Naive thymus-derived CD8-positive, alpha-beta T cell (primary cell): Measurements from ENCODE around the gene EPN2. TPM values are rescaled to one million over a fixed set of nuclear protein-coding genes. Genes with fewer than 3 reads are reported as not detected.

Source experiments
- ATAC-seq, 2 donors: fragments of 150-1000 bp; cut with Tn5 transposase in 1 of 2; sonication (Bioruptor Pico), chemical (Tn5 transposase) in 1 of 2; 1 replicate in 1 of 2; 2 replicates in 1 of 2; pipeline ENCODE4 v1.10.0; 2021; ENCODE audit warnings: mild to moderate bottlenecking in 2 of 2, moderate library complexity in 2 of 2
- POLR2A ChIA-PET: fragments of 350-600 bp; sonication (Branson Sonifier 250); formaldehyde crosslinking; loops from one replicate; lab custom pipeline; 2021; ENCODE audit warnings: antibody characterized with exemption; lab: Charles Lee
- DNase-seq, 10 donors: peaks; one replicate each; pipeline versions ENCODE4 v3.0.0 to v3.0.0-alpha.2; 2020 to 2022
- H3K27ac Mint-ChIP-seq, 10 donors: one replicate each; pipeline ENCODE4 v1.8.0; 2020 to 2022; ENCODE audit warnings: mild to moderate bottlenecking in 10 of 10, mixed read lengths in 10 of 10, moderate library complexity in 4 of 10, inconsistent platforms in 1 of 10
- H3K27me3 Mint-ChIP-seq, 5 donors: one replicate each; pipeline ENCODE4 v1.8.0; 2021 to 2022; ENCODE audit warnings: mixed read lengths in 5 of 5
- H3K36me3 Mint-ChIP-seq, 3 donors: one replicate each; pipeline ENCODE4 v1.8.0; 2020 to 2022; ENCODE audit warnings: mixed read lengths in 3 of 3, mild to moderate bottlenecking in 2 of 3, inconsistent platforms in 1 of 3
- H3K4me1 Mint-ChIP-seq, 4 donors: one replicate each; pipeline ENCODE4 v1.8.0; 2021 to 2022; ENCODE audit warnings: mixed read lengths in 4 of 4
- H3K4me3 Mint-ChIP-seq, 10 donors: one replicate each; pipeline ENCODE4 v1.8.0; 2020 to 2022; ENCODE audit warnings: mild to moderate bottlenecking in 10 of 10, mixed read lengths in 10 of 10, moderate library complexity in 6 of 10, inconsistent platforms in 1 of 10
- H3K9me3 Mint-ChIP-seq, 9 donors: one replicate each; pipeline ENCODE4 v1.8.0; 2020 to 2022; ENCODE audit warnings: mixed read lengths in 9 of 9, mild to moderate bottlenecking in 3 of 9, inconsistent platforms in 1 of 9, moderate library complexity in 1 of 9
- polyA plus RNA-seq, 3 donors: library from polyadenylated mRNA; unstranded; fragments of 300-500 nt; fragmentation: Illumina TruSeq; gene quantifications; one replicate each; pipeline ENCODE4 v1.2.3, GENCODE V29; 2021
- total RNA-seq, 8 experiments: library from RNA in 2 of 8; stranded (reverse) in 2 of 8; gene quantifications; one replicate each; pipeline ENCODE4 v1.2.3 and lab custom pipeline; 2021 to 2026

EPN2 gene
- total and polyA plus RNA-seq, 5 experiments from 2014 or later = 1.3 to 6.5 (median 3.7) TPM

DNA sequence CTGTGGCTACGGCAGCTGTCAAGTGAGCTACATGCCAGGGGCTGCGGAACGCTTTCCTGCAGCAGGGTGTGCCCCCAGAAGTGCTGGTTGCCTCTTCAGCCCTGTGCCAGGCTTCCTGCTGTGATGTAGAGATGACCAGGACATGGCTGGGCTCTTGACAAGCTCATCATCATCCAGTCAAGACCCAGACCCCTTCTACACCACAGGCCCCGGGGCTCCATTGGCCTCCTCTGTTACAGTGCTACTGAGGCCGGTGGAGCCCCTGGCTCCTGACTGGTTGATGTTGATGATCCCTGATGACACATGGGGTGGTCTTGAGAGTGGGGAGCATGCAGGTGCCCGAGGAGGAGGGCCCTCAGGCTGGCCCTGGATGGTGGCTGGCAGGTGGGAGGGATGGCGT lies 75.2 kb downstream of the EPN2 start:
- no peak overlapping the region for H3K4me3 Mint-ChIP-seq
- no peak for ATAC-seq

DNA sequence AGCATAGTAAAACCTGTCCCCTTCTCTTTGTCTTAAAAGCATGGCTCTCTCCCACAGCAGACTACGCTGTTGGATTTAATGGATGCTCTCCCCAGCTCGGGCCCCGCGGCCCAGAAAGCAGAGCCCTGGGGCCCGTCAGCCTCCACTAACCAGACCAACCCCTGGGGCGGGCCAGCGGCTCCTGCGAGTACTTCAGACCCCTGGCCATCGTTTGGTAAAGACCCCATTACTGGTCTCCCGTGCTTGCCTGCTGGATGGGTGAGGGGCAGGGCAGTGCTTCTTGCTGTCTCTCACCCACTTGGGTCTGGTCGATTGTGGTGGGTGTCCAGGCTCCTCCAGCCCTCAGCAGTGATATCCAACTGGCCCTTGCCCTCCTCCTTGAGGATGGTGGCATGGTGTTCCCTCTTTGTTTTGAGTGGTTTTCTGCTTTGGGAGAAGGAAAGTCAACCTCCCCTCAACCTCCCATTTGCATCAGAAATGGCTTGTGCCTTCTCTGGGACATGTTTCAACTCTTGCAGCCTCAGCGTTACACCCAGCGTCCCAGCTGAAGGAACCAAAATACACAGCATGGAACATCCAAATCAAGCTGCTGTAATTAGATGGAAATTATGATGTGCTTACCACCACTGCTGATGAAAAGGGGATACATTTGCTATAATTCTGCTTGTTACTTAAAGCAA lies 76.0 kb downstream of the EPN2 start:
- Mint-ChIP-seq H3K27ac (peak overlapping the region in 1 of 10 donors; percentile 29), H3K36me3 (no peaks in the 10 kb centered on the region), H3K4me3 (no peak overlapping the region), H3K27me3 (peaks cover 22 to 80% (median 29%) of the 10 kb centered on the region in 5 donors), H3K9me3 (no peaks in the 10 kb centered on the region), H3K4me1 (peaks cover 0 to 12% (median 0%) of the 10 kb centered on the region in 4 donors)
- ATAC-seq (no peak), DNase-seq (no peak)
- POLR2A ChIA-PET = no interaction called here

More for the DNA sequence above, 75.2 kb downstream of the EPN2 start:
- Mint-ChIP-seq H3K4me1 (peaks cover 2 to 18% (median 5%) of the 10 kb centered on the region in 4 donors), H3K27ac (no peak overlapping the region), H3K27me3 (peaks cover 26 to 79% (median 32%) of the 10 kb centered on the region in 5 donors), H3K36me3 (no peaks in the 10 kb centered on the region), H3K9me3 (no peaks in the 10 kb centered on the region)
- DNase-seq = no peak
- POLR2A ChIA-PET = no interaction called here

DNA sequence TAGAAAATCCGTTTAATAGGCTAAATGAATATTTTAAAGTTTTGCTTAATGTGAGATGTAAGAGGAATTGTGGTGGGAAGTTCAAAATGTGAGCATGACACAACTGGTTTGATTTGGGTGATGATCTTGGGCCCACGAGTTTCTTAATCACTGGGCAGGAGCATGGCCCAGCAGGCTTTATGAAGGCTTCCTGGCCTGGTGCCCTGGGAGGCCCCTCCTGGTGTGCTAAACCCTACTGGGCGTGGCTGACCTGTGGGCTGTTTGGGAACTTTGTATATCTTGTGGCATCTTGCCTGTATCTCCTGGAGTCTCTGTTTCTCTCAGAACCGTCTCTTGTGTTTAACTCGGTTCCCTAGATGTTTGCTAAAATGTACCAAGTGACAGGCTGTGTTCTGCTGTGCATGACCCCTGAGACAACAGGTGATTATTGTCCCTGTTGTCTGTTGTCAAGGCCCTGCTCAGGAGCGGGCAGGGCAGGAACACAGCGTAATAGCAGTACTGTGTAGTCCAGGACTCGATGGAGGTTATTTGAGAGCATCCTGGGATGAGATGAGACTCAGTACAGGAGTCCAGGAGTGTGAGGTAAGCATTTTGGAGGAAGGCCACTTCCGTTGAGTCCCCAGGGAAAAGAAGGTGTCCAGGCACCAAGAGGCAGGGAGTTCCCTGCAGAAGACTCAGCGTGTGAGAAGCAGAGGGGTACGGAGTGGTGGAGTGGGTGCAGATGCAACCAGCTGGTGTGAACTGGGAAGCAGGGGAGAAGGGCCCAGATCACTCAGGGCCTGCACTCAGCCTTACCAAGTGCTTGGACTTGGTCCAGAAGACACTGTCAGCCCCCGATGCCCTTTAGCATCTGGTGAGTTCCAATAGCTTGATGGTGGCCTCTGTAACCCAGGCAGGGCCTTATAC lies 76.8 kb downstream of the EPN2 start:
- H3K36me3 Mint-ChIP-seq = no peaks in the 10 kb centered on the region
- H3K27me3 Mint-ChIP-seq = peaks cover 17 to 79% (median 30%) of the 10 kb centered on the region in 5 donors
- peaks cover 0 to 4% (median 0%) of the 10 kb centered on the region in 4 donors for H3K4me1 Mint-ChIP-seq
- POLR2A ChIA-PET = no interaction called here
- H3K9me3 Mint-ChIP-seq = no peaks in the 10 kb centered on the region
- no peak for DNase-seq
- H3K27ac Mint-ChIP-seq = no peak overlapping the region
- ATAC-seq = no peak
- no peak overlapping the region for H3K4me3 Mint-ChIP-seq

DNA sequence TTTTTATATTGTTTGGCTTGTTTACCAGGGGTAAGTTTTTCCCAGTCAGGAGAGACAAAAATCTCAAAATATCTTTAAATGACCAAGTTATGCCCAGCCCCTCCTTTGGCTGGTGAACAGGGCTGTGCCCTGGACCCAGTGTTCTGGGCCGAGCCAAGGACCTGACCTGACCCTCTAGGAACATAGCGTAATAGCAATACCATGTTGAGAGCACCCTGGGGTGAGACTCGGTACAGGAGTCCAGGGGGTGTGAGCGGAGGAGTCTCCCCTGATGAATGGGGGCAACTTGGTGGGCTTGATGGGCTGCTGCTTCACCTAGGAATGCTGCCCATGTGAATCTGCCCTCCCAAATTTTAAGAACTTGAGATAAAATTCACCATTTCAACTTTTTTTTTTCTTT lies 77.9 kb downstream of the EPN2 start:
- H3K4me3 Mint-ChIP-seq = no peak overlapping the region
- DNase-seq = no peak
- POLR2A ChIA-PET = no interaction called here
- H3K27ac Mint-ChIP-seq = no peak overlapping the region
- H3K9me3 Mint-ChIP-seq = no peaks in the 10 kb centered on the region
- no peaks in the 10 kb centered on the region for H3K36me3 Mint-ChIP-seq
- H3K27me3 Mint-ChIP-seq = peaks cover 13 to 70% (median 31%) of the 10 kb centered on the region in 5 donors
- H3K4me1 Mint-ChIP-seq = peaks cover 0 to 3% (median 0%) of the 10 kb centered on the region in 4 donors
- no peak for ATAC-seq

DNA sequence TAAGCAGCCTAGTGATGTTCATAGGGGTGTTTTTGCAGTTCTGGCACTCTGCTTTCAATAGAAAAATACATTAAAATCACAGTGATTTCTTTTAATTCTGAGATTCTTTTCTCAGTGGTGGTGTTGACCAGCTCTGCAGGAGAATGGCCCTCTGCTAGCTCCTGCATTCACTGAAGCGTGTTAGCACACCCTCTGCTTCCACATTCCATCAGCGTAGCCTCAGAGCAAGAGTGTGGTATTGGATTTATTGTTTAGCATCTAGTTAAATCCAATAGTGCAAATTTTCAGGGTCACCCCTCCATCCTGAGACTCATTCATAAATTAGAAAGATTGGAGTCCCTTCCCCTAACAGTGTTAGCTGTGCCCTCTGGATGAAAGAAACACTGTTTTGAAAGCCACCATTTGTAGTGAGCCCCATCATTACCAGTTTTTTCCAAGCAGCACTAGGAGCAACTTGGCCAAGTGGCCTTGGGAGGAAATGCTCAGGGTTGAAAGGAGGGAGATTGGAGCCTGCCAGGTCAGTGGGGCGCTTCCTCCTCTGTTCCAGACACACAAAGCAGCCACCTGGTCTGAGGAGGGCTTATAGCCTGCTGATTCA lies 79.7 kb downstream of the EPN2 start:
- peaks cover 0 to 2% (median 0%) of the 10 kb centered on the region in 4 donors for H3K4me1 Mint-ChIP-seq
- H3K27ac Mint-ChIP-seq = peak overlapping the region in 1 of 10 donors; percentile 67
- peaks cover 10 to 74% (median 39%) of the 10 kb centered on the region in 5 donors for H3K27me3 Mint-ChIP-seq
- no peaks in the 10 kb centered on the region for H3K36me3 Mint-ChIP-seq
- POLR2A ChIA-PET = interaction anchor here (0.7 kb wide), 1 partner anchor 11 kb away, joined by 4 read pairs; no protein-coding TSS in a partner anchor
- DNase-seq (no peak), ATAC-seq (no peak)
- no peak overlapping the region for H3K4me3 Mint-ChIP-seq
- H3K9me3 Mint-ChIP-seq = no peaks in the 10 kb centered on the region

DNA sequence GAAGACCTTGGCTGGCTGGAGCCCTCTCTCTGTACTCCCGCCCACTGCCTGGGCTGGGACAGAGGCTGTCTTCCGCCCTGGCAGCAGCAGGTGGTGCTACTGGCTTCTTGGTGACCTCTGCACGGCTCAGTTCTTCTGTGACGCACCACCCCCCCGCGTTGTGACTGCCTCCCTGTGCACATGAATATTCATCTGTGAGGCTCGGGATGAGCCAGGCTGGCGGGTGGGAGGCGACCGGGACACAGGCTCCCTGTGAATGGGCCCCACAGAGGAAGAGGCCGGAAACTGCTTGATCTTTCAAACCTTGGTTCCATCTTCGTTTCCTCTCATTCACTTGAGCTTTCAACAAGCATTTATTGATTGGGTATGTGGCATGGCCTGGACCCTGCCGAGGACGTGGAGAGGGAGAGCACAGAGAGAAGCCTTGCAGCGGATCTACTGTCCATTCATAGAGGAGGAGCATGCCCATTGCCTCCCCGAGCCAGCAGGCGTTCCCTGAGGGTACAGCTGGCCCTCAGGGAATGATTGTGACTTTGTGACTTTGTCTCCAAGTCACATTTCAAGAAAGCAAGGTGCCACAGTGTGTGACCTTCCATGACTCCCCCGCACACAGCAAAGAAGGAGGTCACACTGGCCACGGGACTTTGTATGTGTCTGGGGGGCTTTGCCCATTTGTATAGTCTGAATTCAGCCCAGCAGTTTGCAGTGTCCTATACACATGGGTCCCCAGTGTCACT lies 80.4 kb downstream of the EPN2 start:
- H3K4me3 Mint-ChIP-seq = no peak overlapping the region
- DNase-seq = peak in 1 of 10 donors; percentile 24
- no peak for ATAC-seq
- no peaks in the 10 kb centered on the region for H3K36me3 Mint-ChIP-seq
- peaks cover 7 to 70% (median 34%) of the 10 kb centered on the region in 5 donors for H3K27me3 Mint-ChIP-seq
- H3K4me1 Mint-ChIP-seq = no peaks in the 10 kb centered on the region
- H3K27ac Mint-ChIP-seq = no peak overlapping the region
- POLR2A ChIA-PET = no interaction called here
- H3K9me3 Mint-ChIP-seq = no peaks in the 10 kb centered on the region

DNA sequence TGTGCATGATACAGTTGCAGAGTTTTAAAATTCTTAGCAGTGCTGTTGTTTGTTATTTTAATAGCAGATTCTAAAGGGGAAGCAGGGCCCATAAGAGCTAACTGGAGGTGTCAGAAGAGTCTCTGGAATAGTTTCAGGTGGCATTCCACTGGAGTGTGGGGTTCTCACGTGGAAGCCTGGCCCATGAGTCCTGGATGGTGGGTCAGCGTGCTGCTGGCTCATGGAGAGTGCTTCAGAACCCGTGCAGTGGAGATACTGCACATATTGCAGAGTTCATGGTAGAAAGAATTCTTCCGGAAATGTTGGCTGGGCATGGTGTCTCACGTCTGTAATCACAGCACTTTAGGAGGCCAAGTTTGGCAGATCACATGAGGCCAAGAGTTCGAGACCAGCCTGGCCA lies 81.4 kb downstream of the EPN2 start:
- H3K9me3 Mint-ChIP-seq = peaks cover 0 to 2% (median 0%) of the 10 kb centered on the region in 9 donors
- no peaks in the 10 kb centered on the region for H3K4me1 Mint-ChIP-seq
- POLR2A ChIA-PET = no interaction called here
- no peaks in the 10 kb centered on the region for H3K36me3 Mint-ChIP-seq
- no peak overlapping the region for H3K27ac Mint-ChIP-seq
- H3K27me3 Mint-ChIP-seq = peaks cover 6 to 61% (median 39%) of the 10 kb centered on the region in 5 donors
- ATAC-seq (no peak), DNase-seq (no peak)
- H3K4me3 Mint-ChIP-seq = no peak overlapping the region

DNA sequence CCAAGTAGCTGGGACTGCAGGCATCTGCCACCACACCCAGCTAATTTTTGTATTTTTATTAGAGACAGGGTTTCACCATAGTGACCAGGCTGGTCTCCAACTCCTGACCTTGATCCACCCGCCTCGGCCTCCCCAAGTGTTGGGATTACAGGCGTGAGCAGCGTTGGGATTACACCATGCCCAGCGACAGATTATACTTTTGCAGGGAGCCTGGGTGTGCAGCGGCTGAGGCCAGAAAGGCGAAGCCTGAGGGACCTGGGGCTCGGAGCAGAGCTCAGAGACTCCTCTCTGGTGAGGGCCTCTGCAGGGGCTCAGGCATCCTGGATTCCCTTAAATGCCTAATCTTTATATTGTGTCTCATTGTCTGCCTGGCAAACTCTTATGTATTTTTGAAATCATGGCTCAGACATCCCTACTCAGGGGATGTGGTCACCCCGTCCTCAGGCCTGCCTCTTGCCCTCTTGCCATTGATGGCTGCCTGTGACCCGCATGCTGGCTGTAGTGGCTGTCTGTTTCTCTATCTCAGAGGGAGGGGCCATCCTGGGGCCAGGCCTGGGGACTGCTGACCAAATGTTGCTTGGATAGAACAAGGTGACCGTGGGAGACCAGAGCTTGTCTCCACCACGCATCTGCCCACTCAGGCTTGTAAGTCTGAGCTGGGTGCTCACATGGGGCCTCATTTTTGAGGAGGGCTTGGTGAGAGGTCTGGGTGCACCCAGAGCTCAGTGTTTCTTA lies 82.8 kb downstream of the EPN2 start:
- Mint-ChIP-seq H3K27ac (peak overlapping the region in 1 of 10 donors; percentile 40), H3K9me3 (peaks cover 0 to 6% (median 4%) of the 10 kb centered on the region in 9 donors), H3K4me1 (no peaks in the 10 kb centered on the region), H3K4me3 (no peak overlapping the region), H3K27me3 (peaks cover 6 to 57% (median 36%) of the 10 kb centered on the region in 5 donors), H3K36me3 (peaks cover 0 to 4% (median 0%) of the 10 kb centered on the region in 3 donors)
- no peak for ATAC-seq
- POLR2A ChIA-PET = interaction anchor here (0.6 kb wide), 1 partner anchor 131 kb away, joined by 5 read pairs; no protein-coding TSS in a partner anchor
- peak in 1 of 10 donors; percentile 51 for DNase-seq

DNA sequence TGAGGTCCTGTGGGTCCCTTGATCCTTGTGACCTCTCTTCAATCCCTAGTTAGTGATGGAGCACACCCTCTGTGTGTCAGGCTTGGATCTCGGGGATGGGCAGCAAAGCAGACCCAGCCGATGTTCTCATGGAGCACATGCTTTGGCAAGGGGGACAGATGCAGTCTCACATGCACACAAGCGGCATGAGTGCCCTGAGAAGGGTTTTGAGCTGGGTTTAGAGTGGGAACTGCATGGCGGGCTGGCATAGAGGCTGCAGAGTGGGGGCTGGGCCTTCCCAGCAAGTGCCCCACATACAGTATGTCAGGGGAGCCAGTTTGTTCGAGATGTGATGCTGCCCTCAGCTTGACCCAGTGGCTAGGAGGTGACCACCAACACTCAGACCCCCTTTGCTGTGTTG lies 83.7 kb downstream of the EPN2 start:
- peak in 1 of 10 donors; percentile 14 for DNase-seq
- POLR2A ChIA-PET = no interaction called here
- Mint-ChIP-seq H3K36me3 (peaks cover 0 to 13% (median 0%) of the 10 kb centered on the region in 3 donors), H3K4me1 (no peaks in the 10 kb centered on the region), H3K9me3 (peaks cover 0 to 14% (median 9%) of the 10 kb centered on the region in 9 donors), H3K27ac (no peak overlapping the region), H3K4me3 (no peak overlapping the region), H3K27me3 (peaks cover 5 to 57% (median 36%) of the 10 kb centered on the region in 5 donors)
- ATAC-seq = no peak

DNA sequence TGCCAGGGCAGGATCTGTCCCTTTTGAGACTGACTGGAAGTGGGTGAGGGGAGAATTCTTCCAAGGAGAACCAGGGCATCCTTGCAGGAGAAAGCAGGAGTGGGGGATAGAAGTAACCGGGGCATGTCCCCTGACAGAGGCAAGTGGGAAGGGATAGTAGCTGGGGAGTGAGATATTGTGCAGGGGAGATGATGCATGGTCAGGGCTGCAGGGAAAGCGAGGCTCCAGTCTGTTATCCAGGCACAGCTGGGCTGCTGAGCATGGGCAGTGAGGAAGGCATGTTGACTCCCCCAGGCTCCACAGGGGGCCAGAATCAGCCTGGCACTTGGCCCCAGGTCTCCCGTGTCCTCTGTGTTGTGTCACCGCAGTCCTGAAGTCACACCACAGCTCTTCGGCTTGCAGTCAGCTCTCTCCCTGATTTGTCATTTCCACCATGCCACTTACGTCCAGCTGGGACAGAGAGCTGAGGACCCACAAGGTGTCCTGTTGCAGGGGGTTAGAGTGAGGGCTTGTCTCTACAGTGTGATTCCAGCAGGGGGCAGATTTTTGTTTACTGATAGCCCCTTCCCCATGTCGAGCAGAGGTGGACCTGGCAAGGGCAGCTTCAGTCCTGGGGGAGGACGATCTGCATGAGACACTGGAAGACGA lies 84.4 kb downstream of the EPN2 start:
- H3K36me3 Mint-ChIP-seq = peaks cover 0 to 17% (median 0%) of the 10 kb centered on the region in 3 donors
- POLR2A ChIA-PET = no interaction called here

DNA sequence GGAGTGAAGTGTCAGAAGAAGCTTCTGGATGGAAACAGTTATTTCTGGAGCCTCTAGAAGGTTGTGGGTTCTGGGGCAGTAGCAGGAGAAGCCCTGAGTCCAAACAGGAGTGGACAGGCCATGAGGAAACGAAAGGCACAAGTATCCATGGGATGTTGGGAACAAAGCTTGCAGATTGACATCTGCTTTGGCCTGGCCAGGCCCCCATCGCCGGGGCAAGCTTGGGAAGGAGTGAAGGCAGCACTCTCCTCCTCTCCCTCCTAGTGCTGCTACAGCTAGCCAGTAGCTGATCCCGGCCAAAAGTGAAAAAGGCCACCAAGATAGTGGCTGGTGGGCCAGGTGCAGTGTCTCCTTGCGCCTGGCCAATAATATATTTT lies 85.0 kb downstream of the EPN2 start:
- H3K27me3 Mint-ChIP-seq = peaks cover 3 to 67% (median 36%) of the 10 kb centered on the region in 5 donors
- H3K9me3 Mint-ChIP-seq = peaks cover 0 to 20% (median 13%) of the 10 kb centered on the region in 9 donors
- peaks cover 0 to 17% (median 0%) of the 10 kb centered on the region in 3 donors for H3K36me3 Mint-ChIP-seq
- DNase-seq (peak in 1 of 10 donors; percentile 32), ATAC-seq (no peak)
- H3K4me1 Mint-ChIP-seq = no peaks in the 10 kb centered on the region
- POLR2A ChIA-PET = interaction anchor here (0.6 kb wide), 1 partner anchor 1307 kb away, joined by 3 read pairs; no protein-coding TSS in a partner anchor
- no peak overlapping the region for H3K4me3 Mint-ChIP-seq
- no peak overlapping the region for H3K27ac Mint-ChIP-seq

More for the DNA sequence above, 84.4 kb downstream of the EPN2 start:
- Mint-ChIP-seq H3K27ac (peak overlapping the region in 1 of 10 donors; percentile 55), H3K9me3 (peaks cover 0 to 18% (median 11%) of the 10 kb centered on the region in 9 donors), H3K27me3 (peaks cover 3 to 62% (median 36%) of the 10 kb centered on the region in 5 donors), H3K4me3 (no peak overlapping the region), H3K4me1 (no peaks in the 10 kb centered on the region)
- DNase-seq (peak in 1 of 10 donors; percentile 52), ATAC-seq (no peak)
